Natural killer cell (primary cell): ENCODE measurements around the gene USP6NL. TPM values are rescaled to one million over a fixed set of nuclear protein-coding genes. Genes with fewer than 3 reads are reported as not detected.

Experiments used
- ATAC-seq, 3 donors: fragments of 150-1000 bp in 2 of 3; fragments of 200-7000 bp in 1 of 3; cut with Tn5 transposase; 1 replicate in 1 of 3; 2 replicates in 2 of 3; pipeline ENCODE4 v1.10.0; 2021; ENCODE audit warnings: mild to moderate bottlenecking in 2 of 3, moderate library complexity in 2 of 3
- DNase-seq, 2 donors: peaks; one replicate each; pipeline versions ENCODE4 v3.0.0 to v3.0.0-alpha.2; 2013 to 2021; ENCODE audit warnings: mixed read lengths in 1 of 2
- H3K27ac ChIP-seq: one replicate; pipeline ENCODE4 v1.5.1; 2013; ENCODE audit warnings: mild to moderate bottlenecking, low read length
- H3K27me3 ChIP-seq: one replicate; pipeline ENCODE4 v1.6.1; 2013; ENCODE audit warnings: low read length; ENCODE audit not compliant: control insufficient read depth, insufficient read depth
- H3K36me3 ChIP-seq: one replicate; pipeline ENCODE4 v1.6.1; 2013; ENCODE audit warnings: low read length; ENCODE audit not compliant: control insufficient read depth, insufficient read depth
- H3K4me1 ChIP-seq: one replicate; pipeline ENCODE4 v1.6.1; 2013; ENCODE audit warnings: low read length; ENCODE audit not compliant: control insufficient read depth, insufficient read depth
- H3K4me3 ChIP-seq: one replicate; pipeline ENCODE4 v1.5.1; 2013; ENCODE audit warnings: low read length
- H3K9me3 ChIP-seq: one replicate; pipeline ENCODE4 v1.6.1; 2013; ENCODE audit warnings: low read length; ENCODE audit not compliant: control insufficient read depth, insufficient read depth
- H3K27ac Mint-ChIP-seq, 2 donors: one replicate each; pipeline ENCODE4 v1.8.0; 2022; ENCODE audit warnings: mild to moderate bottlenecking in 2 of 2, mixed read lengths in 2 of 2, moderate library complexity in 1 of 2
- H3K27me3 Mint-ChIP-seq, 2 donors: one replicate each; pipeline ENCODE4 v1.8.0; 2022; ENCODE audit warnings: low read depth in 2 of 2, mixed read lengths in 2 of 2
- H3K36me3 Mint-ChIP-seq: one replicate; pipeline ENCODE4 v1.8.0; 2022; ENCODE audit warnings: mixed read lengths
- H3K4me1 Mint-ChIP-seq, 2 donors: one replicate each; pipeline ENCODE4 v1.8.0; 2022; ENCODE audit warnings: mixed read lengths in 2 of 2
- H3K4me3 Mint-ChIP-seq: one replicate; pipeline ENCODE4 v1.8.0; 2022; ENCODE audit warnings: mild to moderate bottlenecking, moderate library complexity, mixed read lengths
- H3K9me3 Mint-ChIP-seq, 2 donors: one replicate each; pipeline ENCODE4 v1.8.0; 2022; ENCODE audit warnings: mixed read lengths in 2 of 2
- CTCF ChIP-seq: fragments of 200-600 bp; IDR thresholded peaks from one replicate; pipeline ENCODE4 v1.8.0; 2022; ENCODE audit warnings: antibody characterized with exemption
- WGBS: methylation state at CpG from one replicate; pipeline ENCODE4 v1.1.7; 2013; ENCODE audit warnings: missing lambda C conversion rate; ENCODE audit not compliant: insufficient coverage; 5-methylcytosine and 5-hydroxymethylcytosine counted together
- intact Hi-C: fragments of 100-400 bp; cut with micrococcal nuclease; formaldehyde crosslinking; loops from one replicate; pipeline ENCODE4 v1.14.2; 2022
- total RNA-seq, 4 donors: library from RNA; stranded (reverse); fragments of 120-200 nt in 1 of 4; gene quantifications; one replicate each; pipeline versions ENCODE4 v1.2.3 to v1.2.4, GENCODE V29; 2013 to 2022

The USP6NL gene
- total RNA-seq, 3 donors from 2014 or later (not counting 1 experiment from before 2014, with no cell fraction given), result 2.3 to 3.7 (median 2.5) TPM

- H3K4me3 ChIP-seq, result no peak overlapping the region
- no peak overlapping the region for H3K27ac ChIP-seq
- Mint-ChIP-seq H3K4me1 (no peaks in the 10 kb centered on the region), H3K27ac (no peak overlapping the region), H3K9me3 (no peaks in the 10 kb centered on the region), H3K4me3 (no peak overlapping the region), H3K27me3 (peaks cover 0 to 10% of the 10 kb centered on the region in 2 donors), H3K36me3 (no peaks in the 10 kb centered on the region)
- H3K36me3 ChIP-seq, result no peaks in the 10 kb centered on the region
- no peak for DNase-seq
- intact Hi-C loops, result no loop called here
- H3K27me3 ChIP-seq, result no peaks in the 10 kb centered on the region
- H3K4me1 ChIP-seq, result no peaks in the 10 kb centered on the region
- H3K9me3 ChIP-seq, result no peaks in the 10 kb centered on the region
- no peak for ATAC-seq
- TF ChIP-seq CTCF, result no peak
- 94% methylated on average over 23 of the region's 23 CpGs for WGBS
Observed at GRCh38 chr10:11443468-11444154, 167.8 kb downstream of the USP6NL start.

DNA sequence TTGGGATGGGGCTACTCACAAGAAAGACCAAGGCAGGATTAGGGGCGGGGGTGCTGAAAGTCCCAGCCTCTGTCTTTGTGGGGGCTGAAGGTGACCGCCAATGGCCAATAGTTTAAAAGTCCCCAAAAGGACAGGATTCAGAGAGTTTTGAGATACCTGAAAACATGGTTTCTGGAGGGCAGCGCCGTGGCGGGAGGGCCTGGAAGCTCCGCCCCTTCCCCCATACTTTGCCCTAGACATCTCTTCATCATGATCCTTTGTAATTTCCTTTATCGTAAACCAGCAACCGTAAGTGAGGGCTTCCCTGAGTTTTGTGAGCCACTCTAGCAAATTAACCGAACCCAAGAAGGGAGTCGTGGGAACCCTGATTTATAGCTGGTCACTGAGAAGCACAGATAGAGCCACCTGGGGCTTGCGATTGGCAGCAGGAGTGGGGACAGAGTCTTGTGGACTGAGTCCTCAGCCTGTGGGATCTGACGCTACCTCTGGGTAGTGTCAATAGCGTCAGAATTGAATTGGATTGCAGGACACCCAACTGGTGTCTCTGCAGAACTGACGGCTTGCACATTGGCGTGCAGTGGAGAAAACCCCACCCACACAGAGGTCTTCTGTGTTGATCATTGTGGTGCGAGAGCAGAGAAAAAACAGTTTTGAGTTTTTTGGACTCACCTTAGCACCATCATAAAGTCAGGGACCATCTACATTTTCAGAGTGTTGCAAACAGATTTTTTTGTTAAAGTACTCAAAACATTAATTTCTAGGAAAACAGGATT is 169.3 kb downstream of the USP6NL start:
- no peaks in the 10 kb centered on the region for H3K36me3 ChIP-seq
- no peak overlapping the region for H3K4me3 ChIP-seq
- H3K27me3 Mint-ChIP-seq, result peaks cover 0 to 8% of the 10 kb centered on the region in 2 donors
- H3K36me3 Mint-ChIP-seq, result no peaks in the 10 kb centered on the region
- H3K27ac Mint-ChIP-seq, result no peak overlapping the region
- TF ChIP-seq CTCF, result no peak
- H3K9me3 Mint-ChIP-seq, result no peaks in the 10 kb centered on the region
- no peaks in the 10 kb centered on the region for H3K4me1 Mint-ChIP-seq
- H3K4me1 ChIP-seq, result no peaks in the 10 kb centered on the region
- H3K27ac ChIP-seq, result no peak overlapping the region
- no peaks in the 10 kb centered on the region for H3K9me3 ChIP-seq
- no peak for DNase-seq
- WGBS, result 92% methylated on average over 16 of the region's 16 CpGs
- H3K4me3 Mint-ChIP-seq, result no peak overlapping the region
- intact Hi-C loops, result no loop called here
- no peaks in the 10 kb centered on the region for H3K27me3 ChIP-seq
- ATAC-seq, result no peak

DNA sequence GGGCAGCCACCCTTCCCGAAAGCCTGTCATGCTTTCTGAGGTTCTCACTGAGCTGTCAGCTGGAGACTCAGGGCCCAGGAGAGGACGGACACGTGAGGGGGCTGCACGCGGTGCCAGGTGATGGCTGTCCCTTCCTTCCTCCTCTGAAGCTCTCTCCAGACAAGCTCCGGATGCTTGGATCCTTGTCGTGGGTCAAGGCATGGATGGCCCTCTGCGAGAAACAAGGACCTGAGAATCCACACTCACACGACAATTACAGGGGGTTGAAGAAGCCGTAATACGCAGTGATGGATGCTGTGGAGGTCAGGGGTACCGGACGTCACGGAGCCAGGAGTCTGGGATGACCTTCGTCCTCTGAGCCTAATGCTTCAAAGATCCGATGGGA is 170.3 kb downstream of the USP6NL start:
- no peaks in the 10 kb centered on the region for H3K27me3 ChIP-seq
- H3K4me3 ChIP-seq, result no peak overlapping the region
- H3K4me1 ChIP-seq, result no peaks in the 10 kb centered on the region
- H3K9me3 Mint-ChIP-seq, result no peaks in the 10 kb centered on the region
- H3K36me3 ChIP-seq, result no peaks in the 10 kb centered on the region
- H3K4me1 Mint-ChIP-seq, result no peaks in the 10 kb centered on the region
- no peak overlapping the region for H3K27ac Mint-ChIP-seq
- H3K27me3 Mint-ChIP-seq, result peaks cover 0 to 8% of the 10 kb centered on the region in 2 donors
- WGBS, result 95% methylated on average over 16 of the region's 16 CpGs
- ATAC-seq, result no peak
- no peak overlapping the region for H3K4me3 Mint-ChIP-seq
- no peak for TF ChIP-seq CTCF
- H3K9me3 ChIP-seq, result no peaks in the 10 kb centered on the region
- no peak overlapping the region for H3K27ac ChIP-seq
- no peaks in the 10 kb centered on the region for H3K36me3 Mint-ChIP-seq
- intact Hi-C loops, result no loop called here
- no peak for DNase-seq
